Measurements from ENCODE around the gene PARD3.
"Not testable (repeated sequence)": the region's sequence is repeated elsewhere in the genome, so short reads cannot be mapped to it uniquely, and the experiment has no call there.

Gene PARD3

DNA sequence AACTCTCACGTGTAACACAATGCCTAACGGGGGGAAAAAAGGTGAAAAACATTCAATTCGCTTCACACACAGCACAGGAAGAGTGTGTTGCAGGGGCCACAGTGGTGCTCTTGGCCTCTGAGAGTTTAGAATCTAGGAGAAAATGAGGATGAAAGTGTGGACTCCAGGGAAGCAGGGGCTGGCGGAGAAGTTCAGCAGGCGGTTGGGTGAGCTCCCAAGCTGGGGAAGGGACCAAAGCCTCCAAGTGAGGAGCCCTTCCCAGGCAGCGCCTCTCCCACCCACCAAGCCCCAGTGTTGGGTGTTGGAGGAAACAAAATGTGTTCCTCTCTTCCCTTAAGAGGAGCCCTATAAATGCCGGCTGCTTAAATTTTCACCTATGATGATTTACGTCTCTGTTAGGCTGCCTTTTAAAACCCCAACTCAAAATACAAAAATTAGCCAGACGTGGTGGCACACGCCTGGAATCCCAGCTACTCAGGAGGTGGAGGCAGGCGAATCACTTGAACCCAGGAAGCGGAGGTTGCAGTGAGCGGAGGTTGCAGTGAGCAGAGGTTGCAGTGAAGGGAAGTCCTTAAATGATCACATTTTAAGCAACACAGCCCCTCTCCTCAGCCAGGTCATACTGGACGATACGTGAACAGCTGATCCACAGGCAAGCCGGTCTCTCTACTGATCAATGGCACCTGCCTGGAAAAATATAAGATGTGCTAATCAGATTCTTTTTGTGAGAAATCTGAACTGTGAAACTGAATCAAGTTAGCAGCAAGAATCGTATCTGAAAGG lies 735.2 kb downstream of the PARD3 start:
- no peak for DNase-seq

DNA sequence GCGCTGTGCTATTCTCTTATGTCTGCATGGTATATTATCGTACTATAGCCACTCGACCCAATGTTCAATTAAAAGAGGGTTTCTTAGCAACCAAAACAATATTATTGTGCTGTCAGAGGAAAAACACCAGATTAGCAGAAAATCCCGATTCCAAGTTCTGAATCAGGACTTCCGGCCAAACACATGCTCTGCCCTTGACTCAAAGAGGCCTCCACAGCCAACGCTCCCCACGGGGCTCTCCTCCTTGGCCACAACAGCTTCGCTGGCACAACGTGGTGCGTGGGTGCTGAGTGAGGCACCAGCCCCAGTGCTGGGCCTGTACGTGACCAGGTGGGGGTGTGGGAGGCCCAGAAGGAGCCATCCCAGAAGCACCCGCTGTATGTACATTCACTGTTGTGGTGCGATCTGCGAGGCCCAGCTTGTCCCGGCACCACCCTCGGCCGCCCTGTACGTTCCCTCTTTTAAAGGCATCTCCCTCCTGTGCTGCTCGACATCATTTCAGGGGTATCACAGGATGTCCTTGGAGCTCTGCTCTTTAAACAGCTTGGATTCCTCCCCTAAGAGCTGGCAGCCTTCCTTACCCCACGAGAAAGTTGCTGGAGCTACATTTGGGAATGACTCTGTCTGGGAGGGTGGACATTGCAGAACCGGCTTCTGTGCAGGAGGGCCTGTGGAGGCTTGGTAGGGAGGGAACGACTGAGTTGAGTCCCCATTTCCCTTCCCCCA lies 736.2 kb downstream of the PARD3 start:
- DNase-seq = no peak

DNA sequence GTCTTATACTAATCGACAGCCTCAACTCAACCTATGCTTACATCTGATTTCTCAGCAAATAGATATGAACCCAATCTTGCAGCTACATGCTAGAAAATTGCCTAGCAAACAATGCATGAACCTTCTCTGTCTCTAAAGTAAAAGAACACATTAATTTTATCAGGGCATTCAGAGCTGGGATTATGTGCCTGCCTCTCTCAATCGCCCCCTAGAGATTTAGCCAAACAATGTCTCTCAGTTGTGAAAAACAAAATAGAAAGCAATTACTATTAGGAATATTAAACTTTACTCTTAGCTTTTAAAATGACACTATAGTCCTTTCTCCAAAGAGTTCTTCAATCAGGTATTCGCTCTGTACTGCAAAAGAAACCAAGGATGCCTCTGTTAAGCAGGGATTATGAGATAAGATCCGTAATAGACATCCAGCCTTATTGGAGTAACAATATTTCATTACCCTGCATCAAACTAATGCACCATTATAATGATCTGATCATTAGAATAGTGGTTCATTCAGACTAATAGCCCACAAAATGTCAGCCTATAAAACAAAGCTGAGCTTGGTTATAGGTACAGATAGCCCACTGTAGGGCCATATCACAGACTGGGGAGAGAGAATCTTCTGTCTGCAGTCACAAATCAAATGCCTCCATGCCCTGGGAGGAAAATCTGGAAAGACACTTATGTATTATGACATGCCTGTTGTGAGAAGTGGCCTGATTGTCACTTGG lies 736.9 kb downstream of the PARD3 start:
- DNase-seq = no peak

DNA sequence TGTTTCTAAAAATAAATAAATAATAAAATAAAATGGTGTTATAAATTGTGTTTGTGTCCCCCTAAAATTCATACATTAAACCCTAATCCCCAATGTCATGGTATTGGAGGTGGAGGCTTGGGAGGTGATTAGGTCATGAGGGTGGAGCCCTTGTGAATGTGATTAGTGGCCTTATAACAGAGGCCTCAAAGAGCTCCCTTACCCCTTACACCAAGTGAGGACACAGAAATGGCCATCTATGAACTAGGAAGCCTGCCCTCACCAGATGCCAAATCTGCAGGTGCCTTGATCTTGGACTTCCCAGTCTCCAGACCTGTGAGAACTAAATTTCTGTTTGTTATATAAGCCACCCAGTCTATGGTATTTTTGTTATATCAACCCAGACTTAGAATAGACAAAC lies 738.7 kb downstream of the PARD3 start:
- no peak for DNase-seq

DNA sequence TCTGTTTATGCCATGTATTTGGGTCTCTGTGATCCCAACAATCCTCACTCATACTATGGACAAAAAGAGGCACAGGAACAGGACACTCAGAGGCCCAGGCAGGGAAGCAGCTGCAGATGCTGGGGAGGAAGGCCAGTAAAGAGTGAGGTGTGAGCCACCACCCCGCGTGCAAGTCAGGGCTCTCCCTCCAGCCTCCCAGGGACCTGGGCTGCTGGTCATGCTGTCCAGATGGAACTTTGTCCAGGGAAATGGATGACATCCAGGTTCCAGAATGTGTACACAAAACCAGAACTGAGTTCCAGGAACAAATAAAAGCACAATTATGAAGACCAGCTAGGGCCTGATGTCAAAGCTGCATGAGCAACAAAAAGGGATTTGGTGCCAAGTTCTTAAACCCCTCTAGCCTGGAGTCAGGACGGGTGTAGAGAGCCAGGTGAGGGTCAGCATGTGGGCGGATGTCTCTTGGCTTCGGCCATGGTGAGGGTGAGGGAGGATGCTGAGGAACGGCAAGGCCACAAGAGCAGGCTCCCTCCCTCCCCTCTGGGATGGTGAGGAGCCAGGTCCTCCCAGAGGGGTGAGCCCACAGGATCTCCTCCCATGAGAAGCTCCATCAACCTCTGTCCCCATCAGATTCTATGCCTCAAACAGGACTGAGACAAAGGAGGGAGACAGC lies 739.7 kb downstream of the PARD3 start:
- no peak for DNase-seq

DNA sequence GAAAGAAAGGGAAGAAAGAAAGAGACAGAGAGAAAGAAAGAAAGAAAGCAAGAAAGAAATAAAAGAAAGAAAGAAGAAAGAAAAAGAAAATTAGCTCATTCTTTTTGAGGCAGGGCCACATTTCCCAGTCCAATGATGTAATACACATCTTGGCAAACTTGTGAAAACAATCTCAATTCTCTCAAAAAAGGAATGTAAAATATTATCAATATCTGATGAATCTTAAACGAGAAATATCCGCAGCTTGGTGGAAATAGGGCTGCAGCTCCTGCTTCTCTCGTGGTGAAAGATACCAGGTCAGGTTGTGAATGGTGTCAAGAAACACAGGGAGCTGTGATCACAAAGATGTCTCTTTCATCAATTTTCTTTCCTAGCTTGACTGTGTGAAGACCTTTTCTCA lies 741.0 kb downstream of the PARD3 start:
- DNase-seq = no peak

DNA sequence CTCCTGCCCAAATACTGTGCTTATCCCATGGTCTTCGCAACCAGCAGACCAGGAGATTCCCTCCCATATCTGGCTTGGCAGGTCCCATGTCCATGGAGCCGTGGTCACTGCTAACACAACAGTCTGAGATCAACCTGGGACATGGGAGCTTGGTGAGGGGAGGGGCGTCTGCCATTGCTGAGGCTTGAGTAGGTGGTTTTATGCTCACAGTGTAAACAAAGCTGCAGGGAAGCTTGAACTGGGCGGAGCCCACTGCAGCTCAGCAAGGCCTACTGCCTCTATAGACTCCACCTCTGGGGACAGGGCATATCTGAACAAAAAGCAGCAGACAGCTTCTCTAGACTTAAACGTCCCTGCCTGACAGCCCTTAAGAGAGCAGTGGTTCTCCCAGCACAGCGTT lies 747.4 kb downstream of the PARD3 start:
- not testable (repeated sequence) for DNase-seq

DNA sequence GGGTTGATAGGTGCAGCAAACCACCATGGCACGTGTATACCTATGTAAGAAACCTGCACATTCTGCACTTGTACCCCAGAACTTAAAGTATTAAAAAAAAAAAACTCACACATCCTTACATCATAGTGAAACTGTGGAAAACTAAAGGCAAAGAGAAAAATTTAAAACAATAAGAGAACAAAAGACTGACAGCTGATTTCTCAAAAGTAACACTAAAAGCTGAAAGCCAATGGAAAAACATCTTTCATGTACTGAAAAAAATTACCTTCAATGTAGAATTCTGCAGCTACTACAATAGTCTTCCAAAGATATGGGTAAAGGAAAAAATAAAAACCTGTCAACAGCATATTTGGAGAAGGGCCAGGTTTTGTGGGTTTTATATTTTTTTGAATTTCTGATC lies 751.5 kb downstream of the PARD3 start:
- DNase-seq = no peak

DNA sequence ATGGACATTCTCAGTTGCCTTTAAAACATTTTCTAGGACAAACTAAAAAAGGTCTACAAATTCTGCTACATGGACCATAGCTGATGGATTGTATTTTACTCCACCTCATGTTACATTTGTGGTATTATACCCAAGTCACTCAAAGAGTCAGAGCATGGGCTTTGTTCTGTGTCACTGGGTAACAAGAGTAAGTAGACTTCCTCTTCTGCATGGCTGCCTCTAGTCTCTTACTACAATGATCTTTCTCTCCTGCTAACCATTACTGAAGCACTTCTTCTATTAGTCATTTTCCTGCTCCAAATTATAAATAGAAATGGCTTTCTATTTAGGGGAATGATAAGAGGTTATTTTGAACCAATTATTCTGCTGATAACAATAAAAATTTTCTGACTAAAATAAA lies 753.3 kb downstream of the PARD3 start:
- no peak for DNase-seq

Data from activated CD8-positive, alpha-beta memory T cell treated with anti-CD3 and anti-CD28 coated beads, Interleukin-2, amount 50 U/mL, for 48 hours (primary cell).